Retina (tissue), 1 donor: ENCODE results near the gene TFDP1.

ENCODE experiments used
- DNase-seq: peaks from one replicate; pipeline ENCODE4 v3.0.0-alpha.2; 2016

Gene TFDP1

DNA sequence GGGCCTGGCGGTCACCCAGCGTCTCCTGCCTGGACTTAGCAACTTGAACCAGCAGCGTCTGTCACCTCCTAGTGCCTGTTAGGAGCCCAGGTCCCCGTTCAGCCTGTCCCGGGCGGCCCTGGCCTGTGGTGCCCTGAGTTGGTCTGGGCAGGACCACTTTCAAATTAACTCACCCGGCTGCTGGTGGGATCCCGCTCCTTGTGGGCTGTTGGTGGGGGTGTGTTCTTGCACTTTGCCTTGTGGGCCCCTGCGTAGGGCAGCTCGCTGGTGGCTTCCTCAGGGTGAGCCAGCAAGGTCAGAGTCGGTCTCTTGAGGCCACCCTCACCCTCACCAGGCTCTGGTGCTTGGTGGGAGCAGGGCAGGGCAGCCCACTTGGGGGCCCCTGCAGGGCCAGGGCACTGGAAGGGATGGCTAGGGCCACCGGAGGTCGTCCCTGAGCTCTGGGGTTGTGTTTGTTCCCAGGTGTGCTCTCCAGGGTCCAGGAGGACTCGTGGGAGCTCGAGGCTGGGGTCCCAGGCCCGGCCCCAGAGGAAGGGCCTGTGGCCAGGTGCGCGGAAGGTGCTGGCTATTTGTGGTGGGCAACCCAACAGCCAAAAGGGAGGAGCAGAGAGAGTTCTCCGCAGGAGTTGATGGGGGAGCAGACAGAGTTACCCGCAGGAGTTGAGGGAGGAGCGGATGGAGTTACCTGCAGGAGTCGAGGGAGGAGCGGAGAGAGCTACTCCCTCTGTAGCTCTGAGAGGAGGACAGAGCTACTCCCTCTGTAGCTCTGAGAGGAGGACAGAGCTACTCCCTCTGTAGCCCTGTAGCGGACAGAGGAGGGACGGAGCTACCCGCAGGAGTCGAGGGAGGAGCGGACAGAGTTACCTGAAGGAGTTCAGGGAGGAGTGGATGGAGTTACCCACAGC is 16.9 kb downstream of the TFDP1 start:
- no peak for DNase-seq

DNA sequence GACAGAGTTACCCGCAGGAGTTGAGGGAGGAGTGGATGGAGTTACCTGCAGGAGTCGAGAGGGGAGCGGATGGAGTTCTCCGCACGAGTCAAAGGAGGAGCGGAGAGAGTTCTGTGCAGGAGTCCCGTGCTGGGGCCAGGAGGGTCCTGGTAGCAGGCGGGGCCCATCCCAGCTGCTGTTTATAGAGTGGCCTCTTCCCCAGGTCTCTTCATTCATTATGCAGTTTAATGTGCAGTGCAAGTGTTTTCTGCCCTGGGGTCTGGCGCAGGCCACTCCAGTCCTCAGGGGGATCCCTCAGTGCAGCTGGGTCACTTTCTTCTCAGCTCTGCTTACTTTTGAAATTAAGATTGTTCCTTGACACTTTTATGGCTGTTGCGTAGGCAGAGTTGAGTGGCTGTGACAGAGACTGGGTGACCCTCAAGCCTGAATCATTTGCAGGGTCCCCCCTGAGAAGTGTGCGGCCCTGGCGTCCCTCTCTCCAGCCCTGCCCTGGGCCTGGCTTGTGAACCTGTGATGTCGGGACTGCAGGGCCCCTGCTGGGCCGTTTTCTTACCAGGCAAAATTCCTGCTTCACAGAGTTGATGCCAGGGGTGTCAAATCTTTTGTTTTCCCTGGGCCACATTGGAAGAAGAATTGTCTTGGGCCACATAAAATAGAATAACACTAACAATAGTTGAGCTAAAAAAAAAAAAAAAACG is 17.9 kb downstream of the TFDP1 start:
- peak; percentile 39 for DNase-seq

DNA sequence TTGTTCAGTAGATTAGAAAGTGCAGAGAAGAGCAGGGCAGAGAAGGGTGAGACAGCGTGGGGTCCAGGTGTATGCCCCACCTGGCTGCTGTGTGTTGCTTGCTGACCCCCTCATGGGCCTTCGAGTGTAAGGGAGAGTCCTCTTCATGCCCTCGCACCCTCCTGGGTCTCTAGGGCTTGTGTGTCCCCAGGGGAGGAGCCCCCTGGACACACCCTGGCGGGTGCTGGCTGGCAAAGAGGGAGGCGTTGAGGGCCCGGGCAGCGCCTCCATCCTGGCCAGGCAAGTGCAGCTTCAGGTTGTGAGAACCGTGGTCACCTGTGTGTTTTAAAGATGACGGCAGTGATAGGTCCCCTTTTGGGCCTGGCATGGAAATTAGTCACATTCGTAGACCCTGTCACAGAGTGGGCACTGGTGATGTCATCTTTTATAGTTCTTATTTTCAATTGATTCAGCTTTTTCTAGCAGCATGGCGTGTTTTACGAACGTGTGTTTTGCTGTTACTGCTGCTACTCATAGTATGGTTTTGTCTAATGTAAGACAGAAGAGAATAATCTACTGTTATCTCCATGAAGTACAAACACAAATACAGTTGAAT is 18.7 kb downstream of the TFDP1 start:
- no peak for DNase-seq

DNA sequence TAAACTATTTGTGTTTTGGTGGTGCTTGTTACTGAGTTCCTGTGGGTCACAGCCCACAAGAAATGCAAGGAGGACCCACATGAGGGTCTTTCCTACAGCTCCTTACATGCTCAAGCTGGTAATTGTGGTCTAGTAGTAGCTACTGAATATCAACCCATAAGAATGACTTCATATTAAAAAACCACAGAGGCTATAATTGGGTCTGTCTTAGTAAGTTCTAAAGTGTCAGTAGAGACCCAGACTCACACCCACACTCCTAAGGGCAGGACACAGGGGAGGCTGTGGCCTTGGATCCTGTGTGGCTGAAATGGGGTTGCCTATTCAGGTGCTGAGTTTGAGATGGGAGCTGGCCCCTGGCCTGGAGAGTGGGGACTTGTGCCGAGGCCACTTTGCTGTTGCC is 19.6 kb downstream of the TFDP1 start:
- DNase-seq, result no peak

DNA sequence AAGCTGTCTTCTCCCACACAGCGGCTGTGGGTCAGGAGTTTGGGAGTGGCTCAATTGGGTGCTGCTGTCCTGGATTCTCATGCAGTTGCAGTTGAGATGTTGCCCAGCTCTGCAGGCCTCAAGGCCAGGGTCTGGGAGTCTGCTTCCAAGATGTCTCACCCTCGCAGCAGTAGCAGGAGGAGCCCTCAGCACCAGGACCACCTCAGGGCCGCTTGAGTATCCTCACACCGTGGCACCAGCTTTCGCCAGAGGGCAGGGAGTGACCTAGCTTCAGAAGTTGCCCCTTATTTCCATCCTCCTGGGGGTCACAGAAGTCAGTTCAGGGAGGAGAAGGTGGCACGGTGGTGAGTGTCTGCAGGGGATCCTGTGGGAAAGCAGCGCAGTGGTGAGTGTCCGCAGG is 20.9 kb downstream of the TFDP1 start:
- no peak for DNase-seq

DNA sequence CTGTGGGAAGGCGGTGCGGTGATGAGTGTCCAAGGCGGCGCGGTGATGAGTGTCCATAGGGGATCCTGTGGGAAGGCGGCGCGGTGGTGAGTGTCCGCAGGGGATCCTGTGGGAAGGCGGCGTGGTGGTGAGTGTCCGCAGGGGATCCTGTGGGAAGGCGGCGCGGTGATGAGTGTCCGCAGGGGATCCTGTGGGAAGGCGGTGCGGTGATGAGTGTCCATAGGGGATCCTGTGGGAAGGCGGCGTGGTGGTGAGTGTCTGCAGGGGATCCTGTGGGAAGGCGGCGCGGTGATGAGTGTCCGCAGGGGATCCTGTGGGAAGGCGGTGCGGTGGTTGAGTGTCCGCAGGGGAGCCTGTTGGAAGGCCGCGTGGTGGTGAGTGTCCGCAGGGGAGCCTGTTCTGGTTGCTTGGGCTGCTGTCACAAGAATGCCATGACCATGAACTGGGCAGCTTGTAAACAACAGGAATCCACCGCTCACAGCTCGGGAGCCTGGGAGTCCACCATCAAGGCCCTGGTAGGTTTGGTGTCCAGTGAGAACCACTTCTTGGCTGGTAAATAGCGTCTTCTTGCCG is 21.4 kb downstream of the TFDP1 start:
- DNase-seq, result no peak

DNA sequence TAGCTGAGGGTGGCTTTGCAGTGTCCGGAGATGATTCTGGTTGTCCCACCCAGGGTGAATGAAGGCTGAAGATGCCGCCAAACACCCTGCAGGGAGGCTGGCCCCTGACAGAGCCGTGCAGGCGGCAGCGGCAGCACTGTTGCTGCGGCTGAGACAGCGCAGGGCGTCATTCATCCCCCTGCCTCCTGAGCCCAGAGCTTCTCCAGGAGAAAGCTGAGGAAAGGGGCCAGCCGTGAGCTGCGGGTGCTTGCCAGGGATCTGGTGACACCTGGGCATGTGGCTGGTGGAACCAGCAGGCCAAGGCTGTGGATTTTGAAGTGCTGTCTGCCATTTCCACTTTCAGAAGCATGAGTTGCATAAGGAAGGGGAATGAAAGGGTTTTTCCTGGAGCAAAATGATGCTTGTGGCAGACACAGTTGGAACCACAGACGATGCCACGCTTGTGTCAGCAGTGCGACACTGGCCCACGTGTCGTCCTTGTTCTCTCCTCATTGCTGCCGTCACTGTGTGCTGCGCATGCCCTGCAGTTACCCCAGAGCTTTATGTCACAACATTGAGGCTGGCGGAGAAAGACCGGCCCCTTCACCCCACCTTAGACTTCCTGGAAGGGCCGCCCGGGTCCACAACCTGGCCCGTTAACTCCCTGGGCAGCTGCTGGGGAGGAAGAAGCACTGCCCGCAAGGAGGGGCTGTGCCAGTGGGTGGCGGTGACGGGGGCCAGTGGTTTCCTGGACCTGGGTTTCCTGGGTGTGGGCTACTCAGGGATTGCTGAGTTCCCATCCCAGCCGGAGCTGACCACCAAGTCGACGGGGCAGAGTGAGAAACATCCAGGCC is 22.7 kb downstream of the TFDP1 start:
- DNase-seq, result no peak

DNA sequence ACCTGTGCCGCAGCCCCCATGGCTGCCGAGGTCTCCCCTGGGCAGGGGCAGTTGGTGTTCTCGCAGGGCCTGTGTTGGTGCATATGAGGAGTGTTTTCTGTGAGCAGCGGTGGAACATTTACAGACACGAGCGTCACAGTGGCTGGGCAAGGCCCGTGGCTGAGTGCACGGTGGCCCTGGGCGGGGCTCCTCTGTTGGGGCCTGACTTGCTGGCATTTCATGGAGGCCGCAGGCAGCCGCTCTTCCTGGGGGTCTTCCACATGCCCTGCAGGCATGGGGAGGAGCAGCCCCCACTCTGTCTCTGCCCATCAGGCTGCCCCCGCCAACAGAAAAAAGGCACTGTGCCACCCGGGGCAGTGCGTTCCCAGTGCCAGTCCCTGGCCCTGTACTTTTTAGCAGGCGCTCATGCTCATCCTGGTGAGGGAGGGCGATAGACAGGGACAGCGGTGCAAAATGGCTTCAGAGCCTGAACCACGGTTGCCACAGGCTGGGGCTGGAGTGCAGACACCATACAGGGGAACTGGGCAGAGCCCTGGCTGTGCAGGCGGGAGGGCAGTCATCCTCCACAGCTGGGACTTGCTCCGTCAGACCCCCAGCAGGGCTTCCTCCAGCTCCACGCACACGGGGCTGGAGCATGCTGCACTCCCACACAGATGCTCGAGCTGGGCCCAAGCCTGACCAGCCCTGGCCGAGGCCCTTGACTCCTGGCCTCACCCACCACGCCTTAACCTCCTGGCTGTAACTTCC is 23.5 kb downstream of the TFDP1 start:
- no peak for DNase-seq

DNA sequence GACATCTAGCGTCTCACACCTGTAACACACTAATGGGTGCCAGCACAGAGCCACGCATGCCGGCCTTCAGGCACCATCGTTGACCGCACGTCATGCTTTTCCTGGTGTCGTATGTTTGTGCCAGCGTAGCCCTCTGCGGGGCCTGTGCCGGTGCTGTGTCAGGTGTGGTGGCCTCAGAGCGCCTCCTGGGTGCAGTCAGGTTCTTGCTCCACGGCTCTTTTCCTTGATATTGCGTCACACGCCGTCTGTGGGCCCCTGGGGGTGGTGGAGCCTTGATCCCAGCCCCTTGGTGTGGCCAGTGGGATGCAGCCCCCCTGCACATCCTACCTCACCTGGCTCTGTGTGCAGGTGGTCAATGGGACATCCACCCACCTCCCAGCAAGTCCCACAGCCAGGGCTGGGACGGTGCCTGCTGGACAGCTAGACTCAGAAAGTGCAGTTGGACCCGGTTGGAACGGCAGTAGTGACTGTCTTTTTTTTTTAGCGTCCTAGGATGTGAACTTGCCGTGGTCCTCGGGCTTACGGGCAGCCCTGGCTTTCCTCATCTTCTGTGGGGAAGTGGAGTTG is 24.5 kb downstream of the TFDP1 start:
- DNase-seq, result no peak

DNA sequence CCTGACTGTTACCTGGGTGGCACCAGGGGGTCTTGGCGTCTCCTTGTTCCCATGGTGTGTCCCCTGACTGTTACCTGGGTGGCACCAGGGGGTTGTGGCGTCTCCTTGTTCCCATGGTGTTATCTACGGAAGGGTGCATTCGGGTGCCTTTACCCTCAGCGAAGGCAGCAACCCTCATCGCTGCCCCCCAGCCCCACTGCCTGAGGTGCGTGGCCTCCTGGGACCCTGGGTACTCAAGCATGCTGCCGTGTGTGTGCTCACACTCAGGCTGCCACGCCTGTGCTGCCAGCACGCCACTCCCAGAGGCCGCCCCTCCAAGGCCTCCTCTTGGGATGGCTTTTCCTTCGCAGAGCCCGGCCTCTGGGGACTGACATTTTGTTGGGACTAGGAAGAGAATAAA is 25.1 kb downstream of the TFDP1 start:
- DNase-seq, result no peak

DNA sequence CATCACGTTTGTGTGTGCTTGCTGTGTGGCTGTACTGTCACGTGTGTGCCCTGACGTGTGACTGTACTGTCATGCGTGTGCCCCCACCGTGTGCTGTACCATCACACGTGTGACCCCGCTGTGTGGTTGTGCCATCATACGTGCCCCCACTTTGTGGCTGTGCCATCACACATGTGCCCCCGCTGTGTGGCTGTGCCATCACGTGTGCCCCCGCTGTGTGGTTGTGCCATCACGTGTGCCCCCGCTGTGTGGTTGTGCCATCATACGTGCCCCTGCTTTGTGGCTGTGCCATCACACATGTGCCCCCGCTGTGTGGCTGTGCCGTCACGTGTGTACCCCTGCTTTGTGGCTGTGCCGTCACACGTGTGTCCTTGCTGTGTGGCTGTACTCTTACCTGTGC is 25.7 kb downstream of the TFDP1 start:
- no peak for DNase-seq

DNA sequence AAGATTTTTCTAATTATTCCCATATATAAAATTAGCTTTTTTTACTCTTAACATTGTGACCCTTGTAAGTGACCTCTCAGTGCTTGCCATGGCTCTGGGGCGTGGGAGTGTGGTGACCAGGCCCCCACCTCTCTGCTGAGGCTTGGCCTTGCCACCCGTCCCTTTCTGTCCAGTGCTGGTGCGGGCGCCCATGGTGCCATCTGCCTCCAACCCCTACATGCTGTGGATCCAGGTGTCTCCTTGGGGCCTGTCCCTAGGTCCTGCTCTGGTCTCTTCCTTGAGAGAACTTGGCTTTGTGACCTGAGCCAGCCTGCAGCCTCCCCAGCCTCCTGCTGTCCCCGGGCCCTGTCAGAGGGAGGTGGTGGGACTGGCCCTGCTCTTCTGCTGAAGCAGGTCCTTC is 27.4 kb downstream of the TFDP1 start:
- no peak for DNase-seq

DNA sequence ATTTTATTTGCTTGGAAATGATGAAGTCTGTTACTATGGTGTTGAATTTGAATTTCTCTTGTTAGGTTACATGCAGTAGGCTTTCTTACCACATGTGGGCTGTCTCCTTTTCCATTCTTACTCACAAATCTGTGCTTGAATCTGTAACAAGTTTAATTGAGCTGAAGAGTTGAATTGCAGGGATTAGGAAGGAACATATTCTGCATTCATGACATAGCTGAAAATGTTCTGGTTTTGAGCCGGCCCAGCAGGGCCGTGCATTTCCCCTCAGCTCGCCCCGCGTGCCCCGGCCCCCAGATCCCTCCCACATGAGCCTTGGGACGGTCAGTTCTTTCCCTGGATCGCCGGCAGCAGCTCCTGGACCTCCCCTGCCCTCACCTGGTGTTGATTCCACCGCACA is 28.1 kb downstream of the TFDP1 start:
- no peak for DNase-seq

DNA sequence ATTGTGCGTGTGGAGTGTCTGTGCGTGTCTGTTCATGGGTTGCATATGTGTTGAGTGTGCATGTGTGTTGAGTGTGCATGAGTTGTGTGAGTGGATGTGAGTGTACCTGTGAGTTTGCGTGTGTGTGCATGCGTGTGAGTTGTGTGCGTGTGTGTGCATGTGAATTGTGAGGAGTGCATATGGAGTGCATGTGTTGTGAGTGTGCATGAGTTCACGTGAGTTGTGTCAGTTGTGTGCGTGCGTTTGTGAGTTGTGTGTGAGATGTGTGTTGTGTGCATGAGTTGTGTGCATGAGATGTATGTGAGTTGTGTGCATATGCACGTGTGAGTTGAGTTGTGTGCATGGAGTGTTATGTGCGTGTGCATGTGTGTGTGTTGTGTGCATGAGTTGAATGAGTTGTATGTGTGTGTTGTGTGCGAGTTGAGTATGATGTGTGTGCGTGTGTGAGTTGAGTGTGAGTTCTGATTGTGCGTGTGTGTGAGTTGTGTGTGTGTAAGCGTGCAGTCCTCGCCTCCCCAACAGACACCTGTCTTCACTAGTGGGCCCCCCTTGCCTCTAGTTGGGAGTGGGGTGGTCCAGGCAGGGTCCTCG is 29.3 kb downstream of the TFDP1 start:
- no peak for DNase-seq

DNA sequence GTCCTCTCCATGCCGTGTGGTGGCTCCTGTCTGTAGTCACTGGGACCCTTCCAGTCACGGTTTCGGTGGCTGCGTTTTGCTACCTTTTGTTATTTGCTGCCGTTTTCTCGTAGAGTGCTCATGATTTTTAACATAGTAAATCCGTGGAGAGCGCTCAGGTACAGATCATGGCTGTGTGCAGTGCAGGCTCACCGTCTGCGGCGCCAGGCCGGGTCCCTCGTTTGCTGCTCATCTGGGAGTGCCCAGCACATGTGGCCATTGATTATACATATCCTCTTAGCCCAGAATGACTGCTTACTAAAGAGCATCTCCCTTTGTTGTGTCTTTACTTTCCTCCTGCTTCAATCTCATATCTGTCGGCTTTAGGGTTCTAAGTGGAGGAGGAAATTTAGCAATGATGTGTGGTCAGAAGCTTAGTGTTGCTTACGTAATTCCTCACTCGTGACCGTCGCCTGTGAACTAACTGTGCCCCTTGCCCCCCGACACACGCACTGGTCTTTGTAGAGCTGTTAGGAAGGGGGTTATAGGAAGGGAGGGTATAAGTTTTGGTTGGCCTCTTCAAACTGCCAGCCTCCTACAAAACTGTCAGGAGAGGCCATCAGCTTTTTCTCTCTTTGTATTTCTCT is 31.8 kb downstream of the TFDP1 start:
- DNase-seq, result no peak

DNA sequence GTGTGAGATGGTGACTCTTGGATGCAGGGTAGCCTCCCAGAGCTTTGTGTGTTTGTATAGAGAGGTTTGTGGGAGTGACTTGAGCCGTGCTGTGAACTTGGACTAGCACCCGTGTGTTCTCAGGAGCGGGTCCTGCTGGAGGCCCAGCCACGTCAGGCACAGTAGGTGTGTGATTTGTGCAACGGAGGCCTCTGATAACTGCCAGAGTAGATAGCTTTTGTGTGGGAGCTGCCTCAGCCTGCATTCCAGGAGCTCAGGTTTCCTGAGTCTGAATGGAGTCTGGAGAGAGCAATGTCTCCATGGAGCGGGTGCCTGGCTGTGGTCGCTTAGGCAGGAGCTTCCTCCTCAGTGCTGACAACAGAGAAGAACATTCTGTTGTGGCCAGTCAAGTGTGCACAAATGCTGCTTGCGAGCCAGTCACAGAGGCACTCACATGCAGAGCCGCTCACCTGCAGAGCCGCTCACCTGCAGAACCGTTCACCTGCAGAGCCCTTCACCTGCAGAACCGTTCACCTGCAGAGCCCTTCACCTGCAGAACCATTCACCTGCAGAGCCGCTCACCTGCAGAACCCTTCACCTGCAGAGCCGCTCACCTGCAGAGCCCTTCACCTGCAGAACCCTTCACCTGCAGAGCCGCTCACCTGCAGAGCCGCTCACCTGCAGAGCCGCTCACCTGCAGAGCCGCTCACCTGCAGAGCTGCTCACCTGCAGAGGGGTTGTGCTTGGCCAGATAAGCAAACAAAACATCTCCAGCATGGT is 32.6 kb downstream of the TFDP1 start:
- DNase-seq, result peak; percentile 54

DNA sequence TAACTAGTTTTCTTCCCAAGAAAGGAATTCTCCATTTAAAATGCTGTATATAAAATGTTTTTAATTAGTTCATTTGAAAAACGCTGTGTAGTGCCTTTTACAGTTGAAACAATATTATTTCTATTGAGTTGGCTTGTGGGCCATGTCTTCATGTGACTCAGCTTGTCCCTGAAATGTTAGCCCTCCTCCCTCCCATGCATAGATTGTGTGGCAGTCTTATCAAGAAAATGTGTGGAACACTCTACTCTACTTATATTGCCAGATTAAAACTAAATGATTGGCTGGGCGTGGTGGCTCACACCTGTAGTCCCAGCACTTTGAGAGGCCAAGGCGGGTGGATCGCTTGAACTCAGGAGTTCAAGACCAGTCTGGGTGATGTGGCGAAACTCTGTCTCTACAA is 33.4 kb downstream of the TFDP1 start:
- DNase-seq, result no peak

DNA sequence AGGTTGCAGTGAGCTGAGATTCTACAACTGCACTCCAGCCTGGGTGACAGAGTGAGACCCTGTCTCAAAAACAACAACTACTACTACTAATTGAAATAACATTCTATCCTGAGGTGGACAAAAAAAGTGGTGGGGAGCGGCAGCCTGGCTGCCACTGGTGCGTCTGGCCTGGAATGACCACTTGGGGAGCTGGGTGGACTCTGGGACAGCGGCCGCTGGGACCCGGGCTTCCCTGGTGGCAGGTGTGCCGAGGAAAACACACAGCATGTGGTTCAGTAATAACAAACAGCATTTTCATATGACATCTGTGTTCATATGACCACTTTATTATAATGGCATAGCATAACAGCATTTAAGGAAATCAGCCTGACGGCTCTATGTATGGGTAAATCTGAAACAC is 33.9 kb downstream of the TFDP1 start:
- no peak for DNase-seq

DNA sequence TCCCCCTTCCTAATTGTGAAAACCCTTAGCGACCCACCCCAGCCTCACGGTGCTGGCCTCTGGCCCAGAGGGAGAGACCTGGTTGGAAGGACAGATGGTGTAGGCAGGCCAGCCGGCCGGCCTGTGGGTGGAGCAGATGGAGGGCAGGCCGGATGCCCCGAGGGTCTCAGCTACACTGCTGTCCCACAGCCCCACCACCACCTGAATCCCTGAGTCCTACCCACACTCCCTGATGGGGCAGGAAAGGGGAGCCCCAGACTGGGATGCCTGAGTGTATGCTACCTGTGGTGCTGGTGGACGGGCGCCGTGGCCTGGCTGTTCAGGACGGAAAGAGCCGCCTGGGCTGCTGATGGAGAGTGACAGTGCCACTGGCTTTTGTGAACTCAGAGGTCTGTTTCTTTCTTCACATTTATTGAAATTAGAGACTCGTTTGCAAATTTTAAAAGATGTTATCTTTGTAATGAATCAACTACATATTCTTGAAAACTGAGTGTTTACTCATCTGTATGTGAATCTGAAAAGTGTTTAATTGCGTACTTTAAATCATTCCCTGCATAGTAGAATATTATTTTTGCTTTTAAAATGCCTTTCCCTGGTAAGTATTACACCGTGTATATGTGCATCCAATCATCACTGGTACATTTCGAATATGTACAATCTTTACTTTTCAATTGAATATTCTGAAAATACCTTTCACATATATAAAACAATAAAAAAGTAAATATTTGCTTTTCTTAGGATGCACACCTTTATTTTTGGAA is 35.7 kb downstream of the TFDP1 start:
- peak; percentile 30 for DNase-seq
